ENCODE results near the gene SLK.
A peak's percentile ranks its signal among the peaks of the same experiment; 100 is the strongest.

SLK gene

DNA sequence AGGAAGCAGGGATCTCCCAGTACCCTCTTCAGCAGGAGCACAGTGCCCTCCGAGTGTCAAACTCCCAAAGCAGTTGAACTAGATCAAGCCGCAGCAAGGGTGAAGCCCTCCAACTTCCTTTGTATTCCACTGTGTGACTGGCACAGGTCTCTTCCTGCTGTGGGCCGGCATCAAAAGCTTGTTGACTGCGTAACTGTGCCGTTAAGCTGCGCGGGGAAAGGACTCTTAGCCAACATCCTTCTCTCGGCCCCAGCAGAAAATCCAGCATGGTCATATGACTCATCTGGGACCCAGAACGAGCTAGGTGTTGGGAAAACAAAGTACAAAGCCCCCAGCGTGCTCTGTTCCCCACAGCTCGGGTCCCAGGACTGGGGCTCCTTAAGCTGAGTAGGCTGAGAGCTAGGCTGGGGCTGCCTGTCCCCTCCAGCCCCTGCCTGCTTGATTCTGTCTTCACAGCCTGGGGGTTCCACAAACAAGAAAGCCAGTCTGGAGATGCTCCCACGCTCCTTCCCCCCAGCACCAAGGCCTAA, 66.5 kb downstream of the SLK start:
- FAIRE-seq, result no peak
- DNase-seq (ENCODE audit: low spot score), result no peak

GRCh38 chr10:104033966-104034365, 67.0 kb downstream of the SLK start:
- DNase-seq (ENCODE audit: low spot score), result no peak
- FAIRE-seq, result no peak

DNA sequence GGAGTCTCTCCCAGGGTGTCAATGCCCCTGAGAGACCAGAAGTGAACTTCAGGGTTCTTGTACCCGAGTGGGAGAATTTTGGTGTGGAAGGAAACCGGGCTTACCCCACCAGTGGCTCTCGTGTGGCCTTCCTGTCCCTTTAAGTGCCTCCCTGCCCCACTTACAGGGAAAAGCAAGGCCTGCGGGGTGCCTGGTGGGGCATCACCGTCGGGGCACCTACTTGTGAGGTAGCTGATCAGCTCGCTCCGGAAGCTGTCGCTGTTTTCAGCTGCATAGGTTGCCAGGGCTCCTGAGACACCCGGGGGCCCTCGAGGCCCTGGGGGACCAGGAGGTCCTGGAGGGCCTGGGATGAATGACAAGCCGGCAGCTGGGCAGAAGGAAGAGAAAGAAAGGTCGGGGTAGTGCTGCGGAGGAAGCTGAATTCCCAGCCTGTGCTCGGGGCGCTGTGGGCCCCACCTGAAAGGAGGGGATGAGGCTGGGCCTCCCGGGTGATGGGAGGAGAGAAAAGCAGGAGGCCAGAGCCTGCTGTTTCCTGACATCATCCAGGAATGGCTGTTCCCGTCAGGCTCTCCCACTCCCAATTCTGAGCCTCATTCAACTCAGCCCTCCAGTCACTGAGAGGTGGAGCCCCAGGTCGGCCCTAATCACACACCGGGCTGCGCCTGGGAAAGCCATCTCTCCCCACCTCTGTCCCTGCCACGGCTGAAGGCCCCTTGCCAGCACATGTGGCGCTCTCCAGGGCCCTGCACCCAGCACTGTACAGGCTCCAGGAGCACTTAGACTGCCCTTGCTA, 67.7 kb downstream of the SLK start:
- DNase-seq (ENCODE audit: low spot score), result no peak
- no peak for FAIRE-seq

DNA sequence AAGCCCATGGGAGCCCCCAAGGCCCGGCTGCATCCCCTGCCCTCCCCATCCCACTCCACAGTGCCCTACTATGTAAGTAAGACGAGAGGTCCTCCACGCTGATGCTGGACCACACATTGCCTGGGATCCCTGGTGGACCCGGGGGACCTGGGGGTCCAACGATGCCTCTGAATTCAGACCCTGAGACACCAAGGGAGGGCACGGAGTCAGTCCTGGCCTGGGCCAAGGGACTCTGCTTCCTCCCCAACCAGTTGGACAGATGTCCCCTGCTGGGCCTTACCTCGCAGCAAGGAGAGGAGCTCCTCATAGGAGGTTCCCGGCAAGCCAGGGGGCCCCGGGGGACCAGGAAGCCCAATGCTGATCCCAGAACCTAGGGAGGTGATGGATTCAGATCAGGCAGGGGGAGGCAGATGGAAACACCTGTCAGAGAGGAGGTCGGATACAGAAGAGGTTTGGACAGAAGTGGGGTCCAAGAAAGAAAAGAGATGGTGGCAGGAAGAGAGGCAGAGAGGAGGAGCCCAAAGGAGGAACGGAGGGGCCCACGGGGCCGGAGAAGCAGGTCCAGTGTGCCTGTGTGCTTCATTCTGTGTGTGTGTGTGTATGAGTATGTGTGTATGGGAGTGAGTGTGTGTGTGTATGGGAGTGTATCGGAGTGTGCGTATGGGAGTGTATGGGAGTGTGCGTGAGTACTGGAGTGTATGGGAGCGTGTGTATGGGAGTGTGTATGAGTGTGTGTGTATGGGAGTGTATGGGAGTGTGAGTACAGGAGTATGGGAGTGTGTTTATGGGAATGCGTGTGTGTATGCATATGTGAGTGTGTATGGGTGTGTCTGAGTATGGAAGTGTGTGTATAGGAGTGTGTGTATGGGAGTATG, 68.5 kb downstream of the SLK start:
- no peak for DNase-seq (ENCODE audit: low spot score)
- FAIRE-seq, result no peak

DNA sequence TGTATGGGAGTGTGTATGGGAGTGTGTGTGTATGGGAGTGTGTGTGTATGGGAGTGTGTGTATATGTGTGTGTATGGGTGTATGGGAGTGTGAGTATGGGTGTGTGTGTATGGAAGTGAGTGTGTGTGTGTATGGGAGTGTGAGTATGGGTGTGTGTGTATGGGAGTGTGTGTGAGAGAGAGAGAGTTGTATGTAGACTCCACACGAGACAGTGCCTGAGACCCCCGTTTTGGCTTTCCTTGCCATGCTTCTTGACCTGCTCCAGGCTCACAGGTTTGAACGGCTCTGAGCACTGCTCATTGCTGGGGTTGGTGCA, 69.1 kb downstream of the SLK start:
- FAIRE-seq, result no peak

GRCh38 chr10:104036518-104037260, 69.7 kb downstream of the SLK start:
- DNase-seq (ENCODE audit: low spot score) (no peak), FAIRE-seq (no peak)

More for the DNA sequence above, 69.1 kb downstream of the SLK start:
- DNase-seq (ENCODE audit: low spot score), result no peak

- DNase-seq (ENCODE audit: low spot score), result no peak
- no peak for FAIRE-seq
These were observed 70.5 kb downstream of the SLK start for GRCh38 chr10:104037261-104037951.

GRCh38 chr10:104038537-104038936, 71.6 kb downstream of the SLK start:
- no peak for FAIRE-seq
- no peak for DNase-seq (ENCODE audit: low spot score)

DNA sequence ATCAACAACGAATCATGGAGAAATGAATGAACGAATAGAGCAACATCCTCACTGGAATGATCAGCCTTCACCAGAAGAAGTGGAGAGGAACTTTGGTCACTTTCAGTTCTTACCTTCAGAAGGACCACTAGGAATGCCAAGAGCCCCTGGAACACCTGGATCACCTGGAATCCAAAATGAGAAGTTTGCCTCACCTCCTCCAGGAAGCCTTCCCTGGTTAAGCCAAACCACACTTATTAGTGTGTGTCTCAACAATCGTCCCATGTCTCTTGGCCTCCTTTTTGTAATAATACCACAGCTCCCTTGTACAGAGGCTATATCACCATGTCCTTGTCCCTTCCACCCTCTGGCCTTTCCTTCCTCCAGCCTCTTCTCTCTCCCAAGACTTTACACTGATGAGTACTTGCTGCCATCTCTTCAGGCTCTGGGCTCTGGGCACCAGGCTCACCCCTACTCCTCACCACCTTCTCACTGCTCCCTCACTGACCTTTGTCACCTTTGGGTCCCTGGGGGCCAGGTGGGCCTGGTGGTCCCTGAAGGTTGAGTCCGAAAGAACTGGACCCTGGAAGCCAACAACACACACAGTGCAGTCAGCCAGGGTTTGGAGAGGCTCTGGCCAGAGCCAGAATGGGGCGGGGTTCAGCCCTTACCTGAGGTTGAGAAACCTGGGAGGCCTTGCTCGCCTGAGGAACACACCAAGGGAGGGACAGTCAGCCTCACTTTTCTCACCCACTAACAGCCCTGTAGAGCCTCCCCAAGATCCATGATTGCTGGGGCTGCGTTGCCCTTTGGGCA, 72.2 kb downstream of the SLK start:
- no peak for FAIRE-seq
- DNase-seq (ENCODE audit: low spot score), result no peak

DNA sequence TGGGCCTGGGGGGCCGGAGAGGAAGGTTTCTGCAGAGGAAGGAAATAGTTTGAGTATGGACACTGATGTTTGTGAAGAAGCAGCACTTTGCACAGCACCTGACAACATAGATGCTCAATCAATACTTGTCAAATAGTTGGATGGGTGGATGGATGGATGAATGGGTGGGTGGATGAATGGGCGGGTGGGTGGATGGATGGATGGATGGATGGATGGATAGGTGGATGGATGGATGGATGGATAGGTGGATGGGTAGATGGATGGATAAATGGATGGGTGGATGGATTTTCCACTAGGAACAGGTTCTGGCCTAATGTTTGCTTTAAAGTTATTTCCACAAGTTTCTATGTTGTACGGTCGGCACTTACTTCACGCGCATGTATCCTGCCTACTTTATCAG, 73.4 kb downstream of the SLK start:
- DNase-seq (ENCODE audit: low spot score) (no peak), FAIRE-seq (no peak)

GRCh38 chr10:104040862-104041789, 74.2 kb downstream of the SLK start:
- no peak for FAIRE-seq
- DNase-seq (ENCODE audit: low spot score), result peak; percentile 31

- DNase-seq (ENCODE audit: low spot score) (no peak), FAIRE-seq (no peak)
These were observed 75.1 kb downstream of the SLK start for GRCh38 chr10:104041891-104042535.

DNA sequence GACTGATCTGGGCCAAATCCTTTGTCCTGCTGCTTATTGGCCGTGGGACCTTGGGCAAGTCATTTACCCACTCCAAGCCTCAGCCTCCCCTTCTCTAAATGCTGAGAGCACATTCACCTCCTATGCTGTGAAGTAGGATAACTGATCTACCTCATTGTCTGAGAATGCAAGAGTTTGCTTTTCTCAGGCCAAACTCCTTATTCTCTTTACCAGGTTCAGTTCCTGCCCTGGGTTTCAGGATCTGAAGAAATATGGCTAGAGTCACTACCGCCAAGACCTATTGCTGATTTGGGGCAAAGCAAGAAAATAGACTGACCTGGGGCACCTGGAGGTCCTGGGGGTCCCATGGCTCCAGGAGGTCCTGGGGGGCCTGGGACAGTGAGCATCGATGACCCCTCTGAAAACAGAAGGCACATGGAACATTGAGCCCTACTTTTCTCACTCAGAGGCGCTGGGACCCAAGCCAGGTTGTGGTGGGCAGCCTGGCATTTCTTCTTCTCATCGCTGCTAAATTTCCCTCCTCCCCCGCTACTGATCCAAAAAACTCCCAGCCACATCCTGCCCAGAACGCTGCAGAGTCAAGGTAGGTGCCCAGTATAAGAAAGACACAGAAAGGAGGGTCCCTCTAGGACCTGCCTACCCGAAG, 76.4 kb downstream of the SLK start:
- DNase-seq (ENCODE audit: low spot score), result no peak
- no peak for FAIRE-seq

GRCh38 chr10:104043854-104044253, 76.9 kb downstream of the SLK start:
- no peak for FAIRE-seq
- DNase-seq (ENCODE audit: low spot score), result no peak

DNA sequence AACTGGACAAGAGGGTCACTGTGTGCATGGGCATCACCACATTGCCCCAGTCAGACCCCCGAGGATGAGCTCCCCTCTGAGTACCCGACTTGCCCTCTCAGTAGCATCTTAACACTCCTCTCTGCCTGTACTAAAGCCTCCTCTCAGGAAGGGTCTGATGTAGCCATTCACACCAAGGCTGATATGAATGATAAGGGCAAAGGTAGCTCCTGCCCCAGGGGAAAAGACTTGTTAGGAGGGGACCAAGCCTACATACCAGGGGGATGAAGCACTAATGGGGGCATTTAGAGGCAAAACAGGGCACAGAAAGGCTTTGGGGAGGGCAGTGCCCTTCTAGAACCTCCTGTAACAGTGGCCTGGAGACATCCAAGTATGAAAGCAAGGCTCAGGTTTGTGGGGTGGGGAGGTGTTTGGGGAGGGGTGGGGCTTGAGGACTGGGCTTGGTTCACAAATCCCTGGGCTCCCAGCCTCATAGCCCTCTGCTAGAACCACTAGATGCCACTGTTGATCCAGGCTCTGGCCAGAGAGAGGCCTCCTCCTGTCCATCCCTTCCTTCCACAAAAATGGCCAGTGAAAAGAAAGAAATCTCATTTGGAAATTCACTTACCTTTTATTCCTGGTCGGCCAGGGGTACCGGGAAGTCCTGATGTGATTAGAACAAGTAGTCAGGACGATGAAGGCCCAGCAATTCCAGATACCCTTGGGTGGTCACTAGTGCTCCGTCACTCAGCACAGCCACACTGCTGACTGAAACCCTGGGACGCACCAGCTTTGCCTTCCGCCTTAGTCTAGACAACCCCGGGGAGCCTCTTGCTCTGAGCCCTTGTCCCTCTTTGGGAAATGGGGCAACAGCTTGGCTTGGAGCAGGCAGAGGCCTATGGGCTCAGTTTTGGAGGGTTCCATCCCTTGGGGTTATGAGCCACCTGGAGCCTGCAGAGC, 78.5 kb downstream of the SLK start:
- FAIRE-seq, result no peak
- DNase-seq (ENCODE audit: low spot score), result peak; percentile 56

DNA sequence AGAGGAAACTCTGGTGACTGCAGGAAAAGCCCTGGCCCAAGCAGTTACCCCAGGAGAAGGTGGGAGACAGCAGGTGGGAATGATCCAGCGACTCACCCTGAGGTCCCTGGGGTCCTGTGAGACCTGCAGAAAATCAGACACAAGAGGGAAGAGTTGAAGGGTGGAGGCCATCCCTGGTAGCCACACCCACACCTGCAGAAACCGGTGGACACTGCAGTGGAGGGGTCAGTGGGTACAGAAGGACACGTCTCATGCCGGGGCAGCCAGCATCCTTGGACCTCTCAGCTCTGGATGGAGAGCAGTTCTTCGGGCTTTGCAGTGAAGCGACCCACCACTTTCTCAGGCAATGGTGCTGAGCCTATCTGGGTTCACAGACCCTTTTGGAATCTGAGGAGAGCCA, 79.7 kb downstream of the SLK start:
- FAIRE-seq, result no peak
- DNase-seq (ENCODE audit: low spot score), result no peak
